HG03095 (cell line): Measurements from ENCODE around the gene SLC38A9.

ENCODE experiments used
- ATAC-seq: cut with Tn5 transposase; IDR thresholded peaks from one replicate; pipeline ENCODE4 v1.9.1; 2021; ENCODE audit warnings: moderate library complexity; ENCODE audit not compliant: unreplicated experiment

Gene SLC38A9

DNA sequence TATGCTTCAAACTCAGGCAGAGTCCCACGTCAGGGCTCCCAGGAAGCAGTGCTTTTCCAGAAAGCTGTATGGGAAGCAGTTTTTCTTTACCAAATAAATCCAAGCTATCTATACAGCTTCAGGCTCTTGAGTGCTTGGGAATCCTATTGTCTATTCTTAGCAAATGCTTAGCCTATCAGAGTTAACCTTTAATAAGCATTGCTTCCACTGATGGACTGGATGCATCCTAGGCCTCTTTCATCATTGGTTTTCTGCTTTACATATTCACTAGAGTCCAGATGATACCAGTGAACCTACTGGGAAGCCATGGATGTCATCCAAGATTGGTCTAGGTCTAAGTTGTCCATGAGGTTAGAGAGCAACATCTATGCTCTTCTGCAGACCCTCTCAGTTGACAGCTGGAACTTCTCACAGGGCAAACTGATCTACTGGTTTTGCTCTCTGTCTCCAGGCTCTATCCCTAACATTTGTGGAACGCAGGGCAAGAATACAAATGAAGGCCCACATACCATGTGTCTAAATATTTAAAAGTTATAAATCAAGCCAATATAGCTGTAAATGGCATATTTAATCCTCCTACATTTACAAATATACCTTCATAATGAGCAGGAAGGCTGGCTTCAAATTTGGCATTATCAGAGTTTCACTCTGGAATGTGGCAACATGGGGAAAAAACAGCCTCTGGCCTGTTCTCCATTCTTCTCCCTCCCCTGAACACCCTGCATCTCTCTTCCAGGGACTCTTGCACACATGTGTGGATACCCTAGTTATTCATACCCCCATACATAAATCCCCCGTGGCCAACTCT is 127.5 kb downstream of the SLC38A9 start:
- no peak for ATAC-seq

DNA sequence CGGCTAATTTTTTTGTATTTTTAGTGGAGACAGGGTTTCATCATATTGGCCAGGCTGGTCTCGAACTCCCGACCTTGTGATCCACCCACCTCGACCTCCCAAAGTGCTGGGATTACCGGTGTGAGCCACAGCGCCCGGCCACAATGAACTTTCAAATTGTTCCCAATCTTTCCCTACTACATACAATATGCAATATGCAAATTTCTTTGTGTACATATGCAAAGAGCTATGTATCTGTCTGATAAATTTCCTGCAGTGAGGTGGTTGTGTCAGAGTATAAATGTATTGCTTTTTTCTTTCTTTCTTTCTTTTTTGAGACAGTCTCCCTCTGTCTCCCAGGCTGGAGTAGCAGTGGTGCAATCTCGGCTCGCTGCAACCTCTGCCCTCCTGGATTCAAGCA is 128.5 kb downstream of the SLC38A9 start:
- ATAC-seq = no peak

DNA sequence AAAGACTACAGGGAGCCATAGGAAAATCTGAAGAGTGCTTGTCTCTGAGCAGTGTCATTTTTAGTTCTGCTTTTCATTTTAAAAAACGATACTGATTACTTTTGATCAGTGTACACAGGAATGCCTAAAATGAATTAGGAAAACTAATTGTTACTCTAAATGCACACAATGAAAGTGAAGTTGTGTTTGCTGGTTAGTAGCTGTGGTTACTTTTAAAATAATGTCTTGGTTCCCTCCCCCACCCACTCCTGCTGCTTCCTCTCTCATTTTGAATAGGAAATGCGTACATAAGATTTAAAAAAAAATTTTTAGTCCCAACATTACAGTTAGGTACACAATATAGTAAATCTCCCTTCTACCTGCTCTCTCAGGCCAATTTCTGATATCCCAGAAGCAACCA is 129.9 kb downstream of the SLC38A9 start:
- ATAC-seq = peak; percentile 57

DNA sequence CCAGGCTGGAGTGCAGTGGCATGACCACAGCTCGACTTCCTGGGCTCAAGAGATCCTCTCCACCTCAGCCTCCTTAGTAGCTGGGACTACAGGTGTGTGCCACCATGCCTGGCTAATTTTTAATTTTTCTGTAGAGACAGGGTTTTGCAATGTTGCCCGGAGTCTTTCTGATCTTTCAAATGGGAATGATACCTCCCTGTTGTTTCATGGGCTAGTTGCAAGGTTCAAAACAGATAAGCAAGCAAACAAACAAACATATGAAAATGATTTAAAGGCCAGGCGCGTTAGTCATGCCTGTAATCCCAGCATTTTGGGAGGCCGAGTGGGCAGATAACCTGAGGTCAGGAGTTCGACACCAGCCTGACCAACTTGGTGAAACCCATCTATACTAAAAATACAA is 132.1 kb downstream of the SLC38A9 start:
- ATAC-seq = no peak

GRCh38 chr5:55578771-55579170 is 133.4 kb downstream of the SLC38A9 start:
- ATAC-seq = no peak

- no peak for ATAC-seq
Observed at GRCh38 chr5:55577353-55578060, 134.6 kb downstream of the SLC38A9 start.

GRCh38 chr5:55576661-55577060 is 135.5 kb downstream of the SLC38A9 start:
- ATAC-seq = no peak
